HepG2 (cell line): ENCODE data around the gene RASSF4. TPM values are rescaled to one million over a fixed set of nuclear protein-coding genes. Genes with fewer than 3 reads are reported as not detected.

ENCODE experiments used
- ATAC-seq: fragments of 200-7000 bp; cut with Tn5 transposase; 3 replicates; pipeline ENCODE4 v1.9.1; 2020; ENCODE audit warnings: mild to moderate bottlenecking, moderate library complexity
- BruUV-seq: library from RNA; stranded (reverse); fragments of 400-500 nt; replicated peaks from 2 replicates; lab custom pipeline; 2021; lab: Mats Ljungman, UMichigan
- CTCF ChIA-PET: fragments of 300-600 bp; formaldehyde crosslinking; extraction: SDS; loops from one replicate; lab custom pipeline; 2021; ENCODE audit warnings: low total read pairs, inconsistent platforms, low intra/inter-chr PET ratio; lab: Yijun Ruan, JAX
- POLR2A ChIA-PET: fragments of 350-600 bp; sonication (Branson Sonifier 250); formaldehyde crosslinking; loops from one replicate; lab custom pipeline; 2020; ENCODE audit warnings: antibody characterized with exemption, inconsistent platforms; lab: Yijun Ruan, JAX
- DNase-seq: peaks from one replicate; pipeline ENCODE4 v3.0.0-alpha.2; 2015; ENCODE audit warnings: low spot score
- FAIRE-seq: peaks from 3 replicates; lab custom pipeline; 2011; peaks lifted over from hg19 to GRCh38; lab: Jason Lieb, UNC
- H2AFZ ChIP-seq: one replicate; pipeline ENCODE4 v1.6.1; 2011; ENCODE audit warnings: low read length, inconsistent platforms
- H3K27ac ChIP-seq: fragments of 300-600 bp; 3 replicates; pipeline ENCODE4 v1.8.0; 2011; ENCODE audit warnings: mixed run types, mild to moderate bottlenecking, mixed read lengths, low read length, inconsistent platforms; ENCODE audit not compliant: insufficient read depth; ENCODE audit errors: extremely low read length
- H3K27me3 ChIP-seq, 2 experiments: fragments of 200-600 bp in 1 of 2; 2 replicates in 1 of 2; 3 replicates in 1 of 2; pipeline versions ENCODE4 v1.6.0 to v1.8.0; 2011; ENCODE audit warnings: low read length in 2 of 2, mild to moderate bottlenecking in 2 of 2, moderate library complexity in 2 of 2, inconsistent platforms in 1 of 2; ENCODE audit not compliant: insufficient read depth in 2 of 2, control insufficient read depth in 1 of 2
- H3K36me3 ChIP-seq, 2 experiments: fragments of 200-600 bp in 1 of 2; replicated peaks in 1 of 2; 2 replicates in 1 of 2; 3 replicates in 1 of 2; pipeline versions ENCODE4 v1.5.1 to v1.8.0; 2011; ENCODE audit warnings: low read length in 2 of 2, inconsistent platforms in 1 of 2; ENCODE audit not compliant: insufficient read depth in 2 of 2, control insufficient read depth in 1 of 2
- H3K4me1 ChIP-seq: 2 replicates; pipeline ENCODE4 v1.5.1; 2012; ENCODE audit warnings: low read length, inconsistent platforms; ENCODE audit not compliant: insufficient read depth
- H3K4me2 ChIP-seq: 2 replicates; pipeline ENCODE4 v1.6.0; 2011; ENCODE audit warnings: low read depth, low read length, inconsistent platforms
- H3K4me3 ChIP-seq, 3 experiments: fragments of 200-600 bp in 1 of 3; sonication (generic), shearing (Covaris generic) in 1 of 3; replicated peaks in 1 of 3; 2 replicates each; pipeline ENCODE4 v1.5.1; 2011 to 2016; ENCODE audit warnings: low read length in 3 of 3, inconsistent platforms in 2 of 3, low read depth in 2 of 3, mild to moderate bottlenecking in 2 of 3, control low read depth in 1 of 3, mixed read lengths in 1 of 3; ENCODE audit not compliant: insufficient read depth in 1 of 3
- H3K79me2 ChIP-seq: one replicate; pipeline ENCODE4 v1.6.1; 2011; ENCODE audit warnings: low read length, inconsistent platforms; ENCODE audit not compliant: insufficient read depth
- H3K9ac ChIP-seq: 2 replicates; pipeline ENCODE4 v1.6.0; 2011; ENCODE audit warnings: mild to moderate bottlenecking, low read depth, low read length, inconsistent platforms; ENCODE audit not compliant: insufficient read depth
- H3K9me3 ChIP-seq: 2 replicates; pipeline ENCODE4 v1.5.1; 2012; ENCODE audit warnings: mild to moderate bottlenecking, low read length
- H4K20me1 ChIP-seq: 2 replicates; pipeline ENCODE4 v1.6.0; 2011; ENCODE audit warnings: inconsistent platforms, mild to moderate bottlenecking, low read length, moderate library complexity; ENCODE audit not compliant: insufficient read depth
- EED ChIP-seq: sonication (generic); formaldehyde crosslinking; IDR thresholded peaks from 2 replicates; pipeline ENCODE4 v1.5.0; 2020; ENCODE audit warnings: mild to moderate bottlenecking, missing genetic modification reagents
- ZNF253 ChIP-seq: sonication (generic); formaldehyde crosslinking; IDR thresholded peaks from 2 replicates; pipeline ENCODE4 v1.8.0; 2022; ENCODE audit warnings: mild to moderate bottlenecking, missing genetic modification reagents, borderline replicate concordance
- ZNF3 ChIP-seq: IDR thresholded peaks from 2 replicates; pipeline ENCODE4 v1.7.0; 2017; ENCODE audit warnings: inconsistent platforms
- ZNF589 ChIP-seq: sonication (generic); formaldehyde crosslinking; conservative IDR thresholded peaks from 2 replicates; pipeline ENCODE4 v1.8.0; 2022; ENCODE audit warnings: mild to moderate bottlenecking, moderate library complexity, missing genetic modification reagents
- ZNF598 ChIP-seq: sonication (generic); formaldehyde crosslinking; IDR thresholded peaks from 2 replicates; pipeline ENCODE4 v1.5.1; 2020; ENCODE audit warnings: mild to moderate bottlenecking, missing genetic modification reagents, borderline replicate concordance
- WGBS: methylation state at CpG from one replicate; pipeline ENCODE4 v1.1.6; 2017; ENCODE audit warnings: low lambda C conversion rate; 5-methylcytosine and 5-hydroxymethylcytosine counted together
- in situ Hi-C: cut with HindIII; loops from 2 replicates; pipeline ENCODE4 v1.10.0; 2017; ENCODE audit warnings: low pct_unique_long_range_greater_than_20kb; ENCODE audit not compliant: extremely low pct_ligation_motif_present
- intact Hi-C: fragments of 100-400 bp; cut with micrococcal nuclease; formaldehyde crosslinking; loops from one replicate; pipeline ENCODE4 v1.10.0; 2022; ENCODE audit not compliant: unreplicated experiment
- polyA plus RNA-seq, 8 experiments: library from polyadenylated mRNA; depleted of rRNA in 3 of 8; stranded (reverse) in 7 of 8; unstranded in 1 of 8; fragments of >200 nt; fragmentation: Illumina TruSeq in 4 of 8; extraction: Trizol in 4 of 8; gene quantifications; 2 replicates each; pipeline versions ENCODE4 v1.2.1 to v1.2.3, GENCODE V29; 2011 to 2016; ENCODE audit warnings: low read depth in 4 of 8, missing spikeins in 1 of 8, mixed read lengths in 1 of 8; ENCODE audit not compliant: insufficient read depth in 1 of 8
- total RNA-seq, 5 experiments: library from RNA; depleted of rRNA; stranded (reverse); fragments of >200 nt; fragmentation: Illumina TruSeq; extraction: Trizol; gene quantifications; 2 replicates each; pipeline ENCODE4 v1.2.3, GENCODE V29; 2016; ENCODE audit warnings: low read depth in 1 of 5
- TF ChIP-seq, protein P1 (sequence below): sonication (generic); formaldehyde crosslinking; IDR thresholded peaks from 2 replicates; pipeline ENCODE4 v1.9.0; 2021; ENCODE audit warnings: missing genetic modification reagents, mild to moderate bottlenecking, borderline replicate concordance

RASSF4 gene
- total and polyA plus RNA-seq, 2 of the 13 experiments (the other 11 are each of a cell fraction or from before 2014, with no cell fraction given), result 34.0 to 51.7 TPM

DNA sequence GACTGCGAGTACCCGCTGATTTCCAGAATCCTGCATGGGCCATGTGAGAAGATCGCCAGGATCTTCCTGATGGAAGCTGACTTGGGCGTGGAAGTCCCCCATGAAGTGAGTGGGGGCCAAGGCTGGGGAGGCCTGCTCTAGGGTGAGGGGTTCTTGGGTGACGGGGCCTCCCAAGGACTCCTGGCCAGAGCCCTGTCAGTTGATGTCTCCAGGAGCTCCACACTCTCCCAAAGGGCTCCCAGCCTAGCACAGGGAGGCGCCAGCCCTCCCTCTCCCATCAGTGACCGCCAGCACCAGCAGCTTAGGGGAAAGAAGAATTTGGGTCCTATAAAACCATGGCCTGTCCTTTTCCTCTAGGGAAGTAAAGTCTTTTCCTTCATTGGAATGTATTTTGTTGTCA lies 31.4 kb downstream of the RASSF4 start (continued):
- TF ChIP-seq, protein P1, sequence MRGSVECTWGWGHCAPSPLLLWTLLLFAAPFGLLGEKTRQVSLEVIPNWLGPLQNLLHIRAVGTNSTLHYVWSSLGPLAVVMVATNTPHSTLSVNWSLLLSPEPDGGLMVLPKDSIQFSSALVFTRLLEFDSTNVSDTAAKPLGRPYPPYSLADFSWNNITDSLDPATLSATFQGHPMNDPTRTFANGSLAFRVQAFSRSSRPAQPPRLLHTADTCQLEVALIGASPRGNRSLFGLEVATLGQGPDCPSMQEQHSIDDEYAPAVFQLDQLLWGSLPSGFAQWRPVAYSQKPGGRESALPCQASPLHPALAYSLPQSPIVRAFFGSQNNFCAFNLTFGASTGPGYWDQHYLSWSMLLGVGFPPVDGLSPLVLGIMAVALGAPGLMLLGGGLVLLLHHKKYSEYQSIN, result no peak
- TF ChIP-seq ZNF3 (CRISPR knock-in tag), result no peak
- 0 out of 2 replicates have a peak, but pooled peaks have one; percentile 2 for TF ChIP-seq ZNF598
- 0 out of 2 replicates have a peak, but pooled peaks have one; percentile 47 for TF ChIP-seq EED (CRISPR knock-in tag)

DNA sequence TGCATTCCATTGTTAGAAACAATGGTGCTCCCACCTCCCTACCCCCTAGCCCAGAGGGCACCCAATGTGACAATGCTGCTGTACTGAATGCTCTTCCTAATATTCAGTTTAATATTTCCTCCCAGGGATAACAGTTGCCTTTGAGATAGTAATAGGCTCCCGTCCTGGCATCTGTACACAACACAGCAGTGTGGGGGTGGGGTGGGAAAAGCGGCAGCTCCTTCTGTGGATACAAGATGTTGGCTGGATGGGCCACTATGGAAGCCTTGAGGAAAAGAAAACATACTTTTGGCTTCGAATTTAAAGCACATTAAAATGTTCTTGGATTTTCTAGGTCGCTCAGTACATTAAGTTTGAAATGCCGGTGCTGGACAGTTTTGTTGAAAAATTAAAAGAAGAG lies 32.0 kb downstream of the RASSF4 start:
- H3K9me3 ChIP-seq, result no peaks in the 10 kb centered on the region
- in situ Hi-C loops (no loop called here), intact Hi-C loops (loop anchor here (5.0 kb wide), 1 partner anchor 59 kb away; no protein-coding TSS in a partner anchor)
- DNase-seq, result no peak
- no peaks in the 10 kb centered on the region for H4K20me1 ChIP-seq
- ATAC-seq, result no peak
- ChIA-PET POLR2A (interaction anchor here (2.8 to 12.0 kb wide), 2 partner anchors 10 to 28 kb away, joined by 9 to 863 read pairs; partner anchors contain the start of gene DEPP1), CTCF (interaction anchor here (2.2 kb wide), 1 partner anchor 59 kb away, joined by 16 read pairs; no protein-coding TSS in a partner anchor)
- no peak overlapping the region for H2AFZ ChIP-seq
- no peak for FAIRE-seq
- peaks cover 79% of the 10 kb centered on the region for H3K4me1 ChIP-seq
- BruUV-seq, result no TSS peak
- peaks cover 14 to 32% of the 10 kb centered on the region in 2 experiments; a peak in 4 of 5 replicates for H3K36me3 ChIP-seq
- H3K27me3 ChIP-seq, result no peaks in the 10 kb centered on the region
- H3K27ac ChIP-seq, result peak overlapping the region; percentile 55
- no peaks in the 10 kb centered on the region for H3K79me2 ChIP-seq
- H3K4me2 ChIP-seq, result no peak overlapping the region
- no peak for TF ChIP-seq ZNF253 (CRISPR knock-in tag)
- no peak for TF ChIP-seq ZNF589 (CRISPR knock-in tag)
- WGBS, result 93% methylated on average over 5 of the region's 5 CpGs
- H3K4me3 ChIP-seq, result no peak overlapping the region
- H3K9ac ChIP-seq, result no peak overlapping the region; the same call in 1 of the 2 replicates
